NCI-H226 (cell line): ENCODE data around the gene SNX21.
"Not testable (repeated sequence)": the region's sequence is repeated elsewhere in the genome, so short reads cannot be mapped to it uniquely, and the experiment has no call there.

ENCODE experiments used
- DNase-seq: peaks from one replicate; pipeline ENCODE4 v3.0.0-alpha.2; 2015

SNX21 gene

DNA sequence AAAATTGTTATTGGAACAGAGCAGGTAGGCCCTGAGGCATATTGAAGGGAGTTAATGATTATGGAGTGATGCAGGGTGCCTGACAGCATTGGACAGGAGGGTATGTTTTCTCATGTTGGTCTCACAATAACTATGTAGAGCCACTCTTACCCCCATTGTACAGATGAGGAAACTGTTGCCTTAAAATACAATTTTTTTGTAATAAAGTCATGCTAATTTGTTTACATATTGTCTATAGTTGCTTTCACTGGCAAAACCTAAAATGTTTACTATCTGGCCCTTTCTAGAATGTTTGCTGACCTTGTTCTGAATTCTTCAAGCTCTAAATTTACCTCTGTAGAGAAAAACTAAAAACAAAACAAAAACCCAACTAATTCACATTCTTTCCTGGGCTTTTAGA, 17.9 kb downstream of the SNX21 start:
- DNase-seq: no peak

DNA sequence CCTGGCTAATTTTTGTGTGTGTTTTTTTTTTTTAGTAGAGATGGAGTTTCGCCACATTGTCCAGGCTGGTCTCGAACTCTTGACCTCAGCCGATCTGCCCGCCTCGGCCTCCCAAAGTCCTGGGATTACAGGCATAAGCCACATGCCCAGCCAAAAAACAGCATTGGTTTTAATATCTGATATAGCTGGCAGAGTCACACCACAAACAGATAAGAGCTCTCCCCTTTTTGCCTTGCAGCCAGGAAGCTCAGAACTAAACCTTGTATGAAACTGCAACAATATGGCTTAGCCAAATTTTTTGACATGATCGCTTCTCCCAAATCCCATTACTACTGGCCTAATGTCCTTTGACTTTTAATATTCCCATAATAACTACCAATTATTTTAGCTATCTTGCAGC, 18.7 kb downstream of the SNX21 start:
- no peak for DNase-seq

DNA sequence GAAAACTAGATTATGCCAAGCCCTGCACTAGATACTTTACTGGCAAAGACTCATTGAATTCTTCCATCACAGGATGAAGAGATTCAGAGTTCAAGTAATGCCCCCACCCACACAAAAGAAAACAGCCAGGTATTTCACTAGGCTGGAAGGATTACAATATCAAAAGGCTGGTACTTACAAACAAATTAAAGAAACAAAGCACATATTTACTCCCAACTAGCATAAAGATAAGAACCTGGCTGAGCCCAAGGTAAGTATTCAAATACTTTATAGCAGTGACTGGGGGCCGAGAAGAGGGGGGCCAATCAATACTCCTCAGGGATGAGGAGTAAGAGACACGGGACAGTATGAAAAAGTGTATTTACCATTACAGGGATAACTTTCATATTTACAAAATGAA, 19.9 kb downstream of the SNX21 start:
- DNase-seq: no peak

DNA sequence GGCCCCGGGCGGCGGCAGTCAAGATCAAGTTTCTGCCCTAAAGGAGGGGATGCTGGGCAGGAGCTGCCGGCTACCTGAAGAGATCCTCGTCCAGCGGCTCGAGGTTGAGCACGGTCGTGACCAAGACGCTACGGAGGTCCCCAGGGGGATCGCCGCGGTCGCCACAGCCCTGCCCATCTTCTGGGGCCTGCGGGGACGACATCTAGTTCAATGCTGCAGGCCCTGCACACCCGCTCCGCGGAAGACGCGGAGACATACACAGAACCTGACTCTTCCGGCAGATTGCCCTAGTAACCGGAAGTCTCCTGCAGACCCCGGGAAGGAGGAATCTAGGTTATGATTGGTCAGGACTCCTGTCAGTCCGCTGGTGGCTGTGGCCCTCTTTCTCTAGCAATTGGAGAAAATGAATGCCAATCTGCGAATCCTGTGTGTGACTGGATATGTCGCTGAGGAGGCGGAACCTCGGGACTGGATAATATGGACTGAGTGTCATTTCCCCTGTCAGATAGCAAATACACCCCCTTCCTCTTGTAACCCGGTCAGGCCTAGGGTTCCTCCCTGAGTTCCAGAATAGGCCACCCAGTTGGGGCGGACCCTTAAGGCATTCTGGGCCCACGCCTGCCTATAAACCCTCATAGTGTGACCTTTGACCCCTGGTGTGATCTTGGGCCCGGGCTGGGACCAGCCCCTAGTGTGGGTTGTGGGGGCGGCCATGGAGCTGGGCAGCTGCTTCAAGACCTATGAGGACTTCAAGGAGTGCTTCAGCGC, 23.7 kb downstream of the SNX21 start, which contains the start of the genes ACOT8 and ZSWIM3:
Gene ACOT8, minus strand, starts transcription at position 279 of the 768 bp plus-strand sequence. Its CDS starts 77 bp downstream, at position 202.
Gene ZSWIM3, plus strand, starts transcription at position 501 of the 768 bp plus-strand sequence. Its CDS starts 212 bp downstream, at position 713.
- DNase-seq: peak; percentile 100

DNA sequence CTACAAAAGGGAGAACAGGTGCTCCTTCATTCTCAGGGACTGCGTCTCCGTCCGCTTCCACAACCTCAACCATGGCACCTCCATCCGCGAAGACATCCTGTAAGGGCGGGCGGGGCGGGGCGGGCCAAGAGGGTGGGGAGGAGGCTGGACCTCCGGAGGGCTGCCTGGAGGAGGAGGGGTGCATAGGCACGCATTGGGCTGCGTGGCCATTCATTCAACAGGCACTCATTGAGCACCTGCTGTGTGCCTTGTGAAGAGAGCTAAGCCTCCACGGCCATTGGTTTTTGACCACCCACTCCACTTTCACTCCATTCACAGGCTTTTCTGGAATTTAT, 24.2 kb downstream of the SNX21 start:
- DNase-seq: no peak

DNA sequence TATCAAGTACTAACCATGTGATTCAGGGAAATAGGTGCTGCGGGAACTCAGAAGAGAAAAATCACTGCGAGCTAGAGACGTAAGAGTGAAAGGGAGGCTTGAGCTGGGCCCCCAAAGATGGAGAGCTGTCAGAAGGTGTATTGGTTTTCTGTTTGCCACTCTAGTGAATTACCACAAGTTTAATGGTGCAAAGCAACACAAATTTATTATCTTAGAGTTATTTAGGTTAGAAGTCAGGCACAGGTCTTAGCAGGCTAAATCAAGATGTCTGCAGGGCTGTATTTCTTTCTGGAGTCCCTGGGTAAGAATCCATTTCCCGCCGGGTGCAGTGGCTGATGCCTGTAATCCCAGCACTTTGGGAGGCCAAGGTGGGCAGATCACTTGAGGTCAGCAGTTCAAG, 26.3 kb downstream of the SNX21 start:
- no peak for DNase-seq

DNA sequence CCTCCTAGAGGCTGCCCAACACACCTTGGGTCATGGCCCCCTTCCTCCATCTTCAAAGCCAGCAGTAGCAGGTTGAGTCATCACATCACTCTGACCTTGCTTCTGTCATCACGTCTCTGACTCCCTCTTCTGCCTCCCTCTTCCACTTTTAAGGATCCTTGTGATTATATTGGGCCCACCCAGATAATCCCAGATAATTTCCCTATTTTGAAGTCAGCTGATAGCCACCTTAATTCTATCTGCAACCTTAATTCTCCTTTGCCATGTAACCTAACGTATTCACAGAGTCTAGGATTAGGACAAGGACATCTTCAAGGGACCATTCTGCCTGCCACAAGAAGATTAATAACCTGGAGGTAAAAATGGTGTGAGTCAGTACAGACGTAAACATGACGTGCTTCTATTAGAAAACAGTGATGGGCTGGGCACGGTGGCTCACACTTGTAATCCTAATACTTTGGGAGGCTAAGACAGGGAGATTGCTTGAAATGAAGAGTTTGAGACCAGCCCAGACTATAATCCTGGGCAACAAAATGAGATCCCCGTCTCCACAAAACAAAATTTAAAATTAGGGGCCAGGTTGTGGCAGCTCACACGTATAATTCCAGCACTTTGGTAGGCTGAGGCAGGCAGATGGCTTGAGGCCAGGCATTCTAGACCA, 27.1 kb downstream of the SNX21 start:
- no peak for DNase-seq

DNA sequence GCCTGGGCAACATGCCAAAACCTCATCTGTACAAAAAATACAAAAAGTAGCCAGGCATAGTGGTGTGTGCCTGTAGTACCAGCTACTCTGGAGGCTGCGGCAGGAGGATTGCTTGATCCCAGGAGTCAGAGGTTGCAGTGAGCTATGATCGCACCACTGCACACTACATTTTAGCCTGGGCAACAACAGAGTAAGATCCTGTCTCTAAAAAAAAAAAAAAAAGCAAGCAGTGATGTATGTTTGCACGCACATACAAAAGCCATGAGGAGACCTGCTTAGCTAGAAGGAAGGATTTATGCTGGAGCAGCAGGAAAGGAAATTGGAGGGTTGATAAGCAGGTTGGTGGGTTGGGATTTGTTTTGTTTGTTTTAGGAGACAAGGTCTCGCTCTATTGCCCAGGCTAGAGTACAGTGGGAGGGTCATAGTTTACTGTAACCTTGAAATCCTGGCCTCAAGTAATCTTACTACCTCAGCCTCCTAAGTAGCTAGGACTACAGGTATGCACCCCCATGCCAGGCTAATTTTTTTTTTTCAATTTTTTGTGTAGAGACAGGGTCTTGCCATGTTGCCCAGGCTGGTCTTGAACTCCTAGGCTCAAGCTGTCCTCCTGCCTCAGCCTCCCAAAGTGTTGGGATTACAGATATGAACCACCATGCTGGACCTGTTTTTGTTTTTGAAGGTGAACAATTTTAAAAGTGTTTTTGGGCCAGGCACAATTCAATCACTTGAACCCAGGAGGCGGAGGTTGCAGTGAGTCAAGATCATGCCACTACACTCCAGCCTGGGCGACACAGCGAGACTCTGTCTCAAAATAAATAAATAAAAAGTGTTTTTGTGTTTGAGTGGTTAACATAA, 27.8 kb downstream of the SNX21 start:
- no peak for DNase-seq

DNA sequence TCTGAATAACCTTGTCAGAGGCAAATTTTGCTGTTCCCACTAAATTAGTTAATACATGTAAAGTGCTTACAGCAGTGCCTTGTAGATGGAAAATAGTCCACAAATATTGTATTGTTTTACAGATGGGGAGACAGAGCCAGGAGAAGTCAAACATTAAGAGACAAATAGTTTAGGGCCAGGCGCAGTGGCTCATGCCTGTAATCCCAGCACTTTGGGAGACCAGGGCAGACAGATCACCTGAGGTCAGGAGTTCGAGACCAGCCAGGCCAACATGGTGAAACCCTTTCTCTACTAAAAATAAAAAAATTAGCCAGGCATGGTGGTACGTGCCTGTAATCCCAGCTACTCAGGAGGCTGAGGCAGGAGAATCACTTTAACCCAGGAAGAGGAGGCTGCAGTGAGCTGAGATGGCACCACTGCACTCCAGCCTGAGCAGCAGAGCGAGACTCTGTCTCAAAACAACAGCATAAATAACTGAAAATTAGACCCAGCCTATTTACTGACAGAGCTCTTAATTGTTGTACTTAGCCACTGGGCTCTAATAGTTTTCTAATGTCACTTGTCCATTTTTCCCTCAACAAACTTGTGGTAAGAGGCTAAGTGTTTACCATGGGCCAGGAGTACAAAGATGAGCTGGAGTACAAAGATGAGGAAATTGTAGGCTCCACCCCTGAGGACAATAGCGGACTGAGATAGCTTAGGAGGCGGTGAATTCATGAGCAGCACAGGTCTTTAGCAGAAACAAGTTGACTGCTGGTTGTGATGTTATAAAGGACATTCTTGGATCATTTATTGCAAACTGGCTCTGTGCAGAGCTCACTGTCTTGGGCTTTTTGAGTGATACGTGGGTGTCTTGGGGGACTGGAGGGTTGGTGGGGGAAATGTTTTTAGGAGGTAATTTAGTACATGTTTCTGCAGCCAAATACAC, 30.2 kb downstream of the SNX21 start:
- no peak for DNase-seq

DNA sequence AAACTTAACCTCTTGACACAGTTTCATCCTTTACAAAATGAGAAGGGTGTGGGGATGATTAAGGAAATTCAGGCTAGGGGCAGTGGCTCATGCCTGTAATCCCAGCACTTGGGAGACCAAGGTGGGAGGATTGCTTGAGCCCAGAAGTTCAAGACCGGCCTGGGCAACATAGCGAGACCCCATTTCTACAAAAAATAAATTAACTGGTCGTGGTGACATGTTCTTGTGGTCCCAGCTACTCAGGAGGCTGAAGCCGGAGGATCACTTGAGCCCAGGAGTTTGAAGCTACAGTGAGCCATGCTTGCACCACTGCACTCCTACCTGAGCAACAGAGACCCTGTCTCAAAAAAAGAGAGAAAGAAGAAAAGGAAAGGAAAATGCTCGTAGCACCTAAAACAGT, 32.9 kb downstream of the SNX21 start:
- DNase-seq: no peak

DNA sequence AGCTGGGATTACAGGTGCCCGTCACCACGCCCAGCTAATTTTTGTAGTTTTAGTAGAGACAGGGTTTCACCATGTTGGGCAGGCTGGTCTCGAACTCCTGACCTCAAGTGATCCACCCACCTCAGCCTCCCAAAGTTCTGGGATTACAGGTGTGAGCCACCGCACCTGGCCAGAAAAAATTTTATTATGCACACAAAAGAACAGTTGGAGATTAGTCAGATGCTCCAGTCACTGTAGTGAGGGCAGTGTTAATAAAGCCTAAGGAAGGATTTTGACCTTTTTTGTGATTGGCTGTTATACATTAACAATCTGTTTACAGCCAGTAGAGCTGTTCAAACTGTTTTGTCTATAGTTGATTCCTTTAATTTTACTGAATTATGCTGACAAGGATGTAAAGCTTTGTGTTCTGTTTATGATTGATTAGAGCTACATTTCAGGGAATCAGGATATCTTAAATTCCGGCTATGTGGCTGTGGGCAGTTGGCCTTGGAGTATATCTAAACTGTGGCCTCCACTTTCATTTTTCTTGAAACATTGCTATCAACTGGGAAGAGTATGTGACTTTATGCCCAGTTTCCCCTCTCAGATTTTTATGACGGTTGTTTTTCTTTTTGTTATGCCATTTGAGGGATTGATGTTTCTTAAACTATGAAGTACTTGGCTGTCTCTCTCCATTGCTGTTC, 33.7 kb downstream of the SNX21 start:
- DNase-seq: no peak

DNA sequence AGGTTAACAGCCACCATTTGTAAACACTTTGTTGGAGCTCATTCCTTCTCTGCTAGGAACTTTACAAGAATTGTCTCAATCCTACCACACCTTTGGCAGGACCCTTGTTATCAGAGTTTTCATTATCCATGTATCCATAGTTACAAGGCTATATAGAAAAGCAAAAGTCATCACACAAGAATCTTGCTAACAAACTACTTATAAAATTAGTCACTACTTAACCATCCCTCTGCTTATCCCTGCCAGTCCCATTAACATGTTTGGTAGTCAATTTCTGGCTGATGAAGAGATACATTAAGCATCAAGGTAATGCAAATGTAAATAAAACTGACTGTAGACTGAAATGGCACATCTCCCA, 34.2 kb downstream of the SNX21 start:
- peak; percentile 60 for DNase-seq

DNA sequence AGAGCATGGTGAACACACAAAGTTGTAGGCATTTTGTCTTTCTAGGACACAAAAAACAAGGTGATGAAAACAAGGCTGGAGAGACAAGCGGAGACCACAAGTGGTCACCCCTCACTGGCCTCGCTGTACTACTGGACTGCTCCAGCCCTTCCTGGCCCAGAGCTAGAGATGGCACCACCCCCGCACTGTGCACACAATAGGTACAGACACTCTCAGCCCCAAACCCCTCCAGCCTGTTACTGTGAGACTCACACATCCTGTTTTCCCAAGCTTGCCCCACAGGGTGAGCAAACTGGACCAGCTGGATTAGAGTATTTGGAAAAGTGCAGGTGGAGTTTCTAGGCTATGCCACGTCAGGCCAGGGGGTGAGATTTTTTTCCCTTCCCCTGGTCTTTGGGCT, 39.0 kb downstream of the SNX21 start:
- DNase-seq: no peak

DNA sequence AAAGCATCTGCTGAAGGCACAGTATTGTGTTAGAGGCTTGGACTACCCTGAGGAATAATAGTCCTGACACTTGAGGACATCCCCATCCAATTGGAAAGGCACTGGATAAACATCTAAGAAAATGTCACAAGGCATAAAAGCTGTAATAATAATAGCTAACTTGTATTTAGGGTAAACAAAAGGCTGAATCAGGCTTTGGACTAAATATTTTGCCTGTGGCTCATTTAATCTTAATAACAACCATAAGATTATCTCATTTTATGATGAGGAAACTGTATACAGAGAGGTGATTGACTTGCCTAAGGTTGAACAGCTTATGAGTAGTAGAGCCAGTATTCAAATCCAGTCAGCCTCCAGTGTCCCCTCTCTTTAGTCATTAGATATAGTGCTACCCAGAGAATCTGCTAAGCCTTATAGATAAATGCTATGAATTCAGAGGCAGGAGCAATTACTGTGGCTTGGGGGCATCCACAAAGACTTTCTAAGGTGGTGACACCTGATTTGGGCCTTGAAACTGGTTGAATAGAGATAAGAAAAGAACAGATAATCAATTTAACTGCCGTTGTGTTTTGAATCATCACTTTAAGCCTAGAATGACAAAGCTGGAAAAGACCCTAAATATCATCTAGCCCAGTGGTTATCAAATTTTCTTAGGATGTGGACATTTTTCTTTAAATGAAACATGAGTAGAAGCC, 40.0 kb downstream of the SNX21 start:
- no peak for DNase-seq

DNA sequence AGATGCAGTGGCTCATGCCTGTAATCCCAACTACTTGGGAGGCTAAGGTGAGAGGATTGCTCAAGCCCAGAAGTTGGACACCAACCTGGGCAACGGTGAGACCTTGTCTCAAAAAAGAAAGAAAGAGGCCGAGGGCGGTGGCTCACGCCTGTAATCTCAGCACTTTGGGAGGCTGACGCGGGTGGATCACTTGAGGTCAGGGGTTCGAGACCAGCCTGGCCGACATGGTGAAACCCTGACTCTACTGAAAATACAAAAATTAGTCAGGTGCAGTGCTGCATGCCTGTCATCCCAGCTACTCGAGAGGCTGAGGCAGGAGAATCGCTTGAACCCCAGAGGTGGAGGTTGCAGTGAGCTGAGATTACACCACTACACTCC, 40.5 kb downstream of the SNX21 start:
- DNase-seq: not testable (repeated sequence)

DNA sequence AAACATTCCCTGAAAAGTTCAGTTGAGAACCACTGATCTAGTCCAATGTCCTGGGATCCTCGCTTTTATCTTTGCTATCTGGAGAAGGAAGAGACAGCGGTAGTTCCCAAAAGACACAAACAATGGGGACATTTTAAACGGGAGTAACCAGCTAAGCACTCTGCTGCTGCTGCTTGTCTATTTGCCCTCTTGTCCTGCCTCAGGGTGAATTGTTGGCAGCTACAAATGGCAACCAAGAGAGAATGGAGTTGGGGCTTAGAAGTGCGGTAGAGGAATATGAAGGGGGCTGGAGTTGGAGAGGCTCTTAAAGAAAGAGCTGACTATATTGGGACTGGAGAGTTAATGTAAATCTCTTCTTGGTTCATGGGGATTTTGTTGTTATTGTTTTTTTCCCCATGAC, 41.0 kb downstream of the SNX21 start:
- DNase-seq: no peak

DNA sequence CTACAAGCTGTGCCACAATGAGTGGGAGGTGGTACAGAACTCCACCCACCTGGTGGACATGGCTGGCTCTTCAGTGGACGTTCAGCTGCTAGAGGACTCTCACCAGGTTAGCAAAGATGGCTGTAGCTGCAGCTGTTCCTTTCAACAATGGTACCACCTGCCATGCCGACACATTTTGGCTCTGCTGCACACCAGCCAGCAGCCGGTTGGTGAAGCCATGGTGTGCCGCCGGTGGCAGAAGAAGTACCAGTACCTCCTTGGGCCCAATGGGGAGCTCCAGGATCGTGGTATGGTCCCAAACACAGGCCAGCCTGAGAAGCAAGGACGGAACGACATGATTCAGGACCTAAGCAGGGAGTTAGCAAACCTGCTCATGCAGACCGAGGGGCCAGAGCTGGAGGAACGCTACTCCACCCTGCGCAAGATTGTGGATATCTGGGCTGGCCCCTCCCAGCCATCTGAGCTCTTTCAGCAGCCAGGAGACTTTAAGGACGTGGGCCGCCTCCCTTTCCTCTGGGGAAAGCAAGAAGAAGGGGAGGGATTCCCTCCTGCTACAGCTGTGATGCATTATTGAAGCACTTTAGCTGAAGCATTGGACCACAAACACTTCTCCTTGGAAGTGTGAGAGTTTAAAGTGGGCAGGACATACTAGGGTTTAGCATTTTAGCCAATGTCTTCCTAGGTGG, 44.6 kb downstream of the SNX21 start:
- DNase-seq: no peak

DNA sequence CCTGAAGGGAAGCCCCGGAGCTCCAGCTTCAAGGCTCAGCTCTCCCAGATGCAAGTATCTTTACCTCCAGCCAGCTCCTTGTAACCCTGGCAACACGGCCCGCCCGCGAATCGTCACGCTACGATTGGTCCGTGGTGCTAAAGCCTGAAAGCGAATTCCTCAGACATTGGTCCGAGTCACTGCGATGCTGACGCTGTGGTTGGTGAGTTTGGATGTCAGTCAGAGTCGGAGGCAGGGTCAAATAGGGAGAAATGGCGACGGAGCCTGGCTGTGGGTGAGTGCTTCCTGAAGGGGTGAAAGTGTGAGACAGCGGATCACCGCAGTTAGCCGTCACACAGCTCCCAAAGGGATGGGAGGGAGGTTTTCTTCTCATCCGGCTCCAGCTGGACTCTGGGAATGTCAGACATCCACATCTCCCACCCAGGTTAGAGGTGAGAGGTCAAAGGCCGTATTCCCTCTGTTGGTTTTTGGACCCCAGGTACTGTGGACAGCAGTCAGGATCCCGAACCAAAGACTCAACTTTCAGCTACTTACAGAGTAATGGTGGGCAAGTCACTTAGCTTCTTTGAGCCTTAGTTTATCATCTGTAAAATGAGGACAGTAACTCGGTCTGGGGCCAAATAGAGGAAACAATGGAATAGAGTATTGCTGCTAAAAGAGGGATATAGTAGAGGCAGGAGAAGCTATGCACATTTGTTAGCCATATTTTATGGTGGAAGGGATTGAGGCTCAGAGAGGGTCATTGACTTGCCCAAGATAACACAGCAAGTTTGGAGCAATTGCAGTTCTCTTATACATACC, 47.6 kb downstream of the SNX21 start, which contains the start of gene ZSWIM1:
Gene ZSWIM1, plus strand, starts transcription at position 240 of the 801 bp plus-strand sequence. CDS start 1,366 bp downstream, outside the sequence.
- peak; percentile 98 for DNase-seq

DNA sequence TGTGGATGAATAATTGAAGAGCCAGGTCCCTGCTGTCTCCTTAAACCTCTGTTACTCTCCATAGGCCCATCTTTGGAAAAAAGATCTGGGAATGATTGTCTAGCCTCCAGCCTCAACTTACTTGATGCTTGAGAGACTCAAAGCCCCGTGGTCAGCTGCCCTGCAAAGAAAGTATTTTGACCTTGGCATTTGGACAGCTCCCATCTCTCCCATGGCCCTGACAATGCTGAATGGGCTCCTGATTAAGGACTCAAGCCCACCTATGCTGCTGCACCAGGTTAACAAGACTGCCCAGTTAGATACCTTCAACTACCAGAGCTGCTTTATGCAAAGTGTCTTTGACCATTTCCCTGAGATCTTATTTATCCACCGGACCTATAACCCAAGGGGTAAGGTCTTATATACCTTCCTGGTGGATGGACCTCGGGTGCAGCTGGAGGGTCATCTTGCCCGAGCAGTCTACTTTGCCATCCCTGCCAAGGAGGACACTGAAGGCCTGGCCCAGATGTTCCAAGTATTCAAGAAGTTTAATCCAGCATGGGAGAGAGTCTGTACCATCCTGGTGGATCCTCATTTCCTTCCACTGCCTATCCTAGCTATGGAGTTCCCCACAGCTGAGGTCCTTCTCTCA, 49.0 kb downstream of the SNX21 start:
- no peak for DNase-seq
